Glutamatergic neuron (in vitro differentiated cells): ENCODE data around the gene SECTM1. TPM values are rescaled to one million over a fixed set of nuclear protein-coding genes. Genes with fewer than 3 reads are reported as not detected.

Experiments used
- DNase-seq: peaks from one replicate; pipeline ENCODE4 v3.0.0; 2022
- H3K27ac Mint-ChIP-seq: one replicate; pipeline ENCODE4 v1.8.0; 2020; ENCODE audit warnings: mild to moderate bottlenecking, mixed read lengths, inconsistent platforms; ENCODE audit not compliant: unreplicated experiment
- H3K27me3 Mint-ChIP-seq: one replicate; pipeline ENCODE4 v1.8.0; 2020; ENCODE audit warnings: mild to moderate bottlenecking, moderate library complexity, mixed read lengths, inconsistent platforms; ENCODE audit not compliant: unreplicated experiment
- H3K36me3 Mint-ChIP-seq: one replicate; pipeline ENCODE4 v1.8.0; 2020; ENCODE audit warnings: mild to moderate bottlenecking, mixed read lengths, inconsistent platforms; ENCODE audit not compliant: unreplicated experiment
- H3K4me1 Mint-ChIP-seq: one replicate; pipeline ENCODE4 v1.8.0; 2020; ENCODE audit warnings: mild to moderate bottlenecking, low read depth, mixed read lengths, inconsistent platforms; ENCODE audit not compliant: unreplicated experiment
- H3K4me3 Mint-ChIP-seq: one replicate; pipeline ENCODE4 v1.8.0; 2020; ENCODE audit warnings: mild to moderate bottlenecking, mixed read lengths, inconsistent platforms; ENCODE audit not compliant: unreplicated experiment
- H3K9me3 Mint-ChIP-seq: one replicate; pipeline ENCODE4 v1.8.0; 2020; ENCODE audit warnings: mild to moderate bottlenecking, moderate library complexity, mixed read lengths, inconsistent platforms; ENCODE audit not compliant: unreplicated experiment
- total RNA-seq: library from RNA; stranded (reverse); fragmentation: NEBNext Ultra II Directional; extraction: Animal tissue kit (Norgen Biotek cat#: 25700); gene quantifications from one replicate; pipeline ENCODE4 v1.2.1, GENCODE V29; 2021; ENCODE audit not compliant: unreplicated experiment
- TF ChIP-seq, protein P1 (sequence below): fragments of 200-600 bp; sonication (generic); IDR thresholded peaks from one replicate; pipeline ENCODE4 v1.5.0; 2021; ENCODE audit not compliant: partially characterized antibody, unreplicated experiment

SECTM1 gene
- total RNA-seq, 1 donor from 2014 or later = 0.29 TPM

- H3K9me3 Mint-ChIP-seq = peaks cover 2% of the 10 kb centered on the region
- peak; percentile 15 for DNase-seq
- H3K36me3 Mint-ChIP-seq = no peaks in the 10 kb centered on the region
- peaks cover 3% of the 10 kb centered on the region for H3K4me1 Mint-ChIP-seq
- TF ChIP-seq, protein P1, sequence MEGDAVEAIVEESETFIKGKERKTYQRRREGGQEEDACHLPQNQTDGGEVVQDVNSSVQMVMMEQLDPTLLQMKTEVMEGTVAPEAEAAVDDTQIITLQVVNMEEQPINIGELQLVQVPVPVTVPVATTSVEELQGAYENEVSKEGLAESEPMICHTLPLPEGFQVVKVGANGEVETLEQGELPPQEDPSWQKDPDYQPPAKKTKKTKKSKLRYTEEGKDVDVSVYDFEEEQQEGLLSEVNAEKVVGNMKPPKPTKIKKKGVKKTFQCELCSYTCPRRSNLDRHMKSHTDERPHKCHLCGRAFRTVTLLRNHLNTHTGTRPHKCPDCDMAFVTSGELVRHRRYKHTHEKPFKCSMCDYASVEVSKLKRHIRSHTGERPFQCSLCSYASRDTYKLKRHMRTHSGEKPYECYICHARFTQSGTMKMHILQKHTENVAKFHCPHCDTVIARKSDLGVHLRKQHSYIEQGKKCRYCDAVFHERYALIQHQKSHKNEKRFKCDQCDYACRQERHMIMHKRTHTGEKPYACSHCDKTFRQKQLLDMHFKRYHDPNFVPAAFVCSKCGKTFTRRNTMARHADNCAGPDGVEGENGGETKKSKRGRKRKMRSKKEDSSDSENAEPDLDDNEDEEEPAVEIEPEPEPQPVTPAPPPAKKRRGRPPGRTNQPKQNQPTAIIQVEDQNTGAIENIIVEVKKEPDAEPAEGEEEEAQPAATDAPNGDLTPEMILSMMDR = no peak
- no peak overlapping the region for H3K27ac Mint-ChIP-seq
- H3K27me3 Mint-ChIP-seq = peaks cover 6% of the 10 kb centered on the region
- H3K4me3 Mint-ChIP-seq = no peak overlapping the region
Measured at GRCh38 chr17:82320140-82320840, 13.3 kb downstream of the SECTM1 start.

DNA sequence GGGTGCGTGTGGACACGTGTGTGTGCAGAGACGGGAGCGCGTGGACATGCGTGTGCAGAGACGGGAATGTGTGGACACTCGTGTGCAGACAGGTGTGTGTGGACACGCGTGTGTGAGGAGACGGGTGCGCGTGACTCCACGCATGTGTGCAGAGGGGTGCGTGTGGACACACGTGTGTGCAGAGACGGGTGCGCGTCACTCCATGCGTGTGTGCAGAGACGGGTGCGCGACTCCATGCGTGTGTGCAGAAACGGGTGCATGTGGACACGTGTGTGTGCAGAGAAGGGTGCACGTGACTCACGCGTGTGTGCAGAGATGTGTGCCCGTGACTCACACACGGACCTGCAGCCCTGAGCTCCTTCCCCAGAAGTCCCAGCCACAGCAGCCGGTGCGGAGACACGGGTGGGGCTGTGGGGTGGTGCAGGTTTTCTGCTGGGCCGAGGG is 13.9 kb downstream of the SECTM1 start:
- Mint-ChIP-seq H3K4me1 (peaks cover 3% of the 10 kb centered on the region), H3K36me3 (no peaks in the 10 kb centered on the region), H3K27me3 (peaks cover 6% of the 10 kb centered on the region), H3K4me3 (no peak overlapping the region), H3K9me3 (peaks cover 2% of the 10 kb centered on the region), H3K27ac (no peak overlapping the region)
- TF ChIP-seq, protein P1 = no peak
- no peak for DNase-seq

DNA sequence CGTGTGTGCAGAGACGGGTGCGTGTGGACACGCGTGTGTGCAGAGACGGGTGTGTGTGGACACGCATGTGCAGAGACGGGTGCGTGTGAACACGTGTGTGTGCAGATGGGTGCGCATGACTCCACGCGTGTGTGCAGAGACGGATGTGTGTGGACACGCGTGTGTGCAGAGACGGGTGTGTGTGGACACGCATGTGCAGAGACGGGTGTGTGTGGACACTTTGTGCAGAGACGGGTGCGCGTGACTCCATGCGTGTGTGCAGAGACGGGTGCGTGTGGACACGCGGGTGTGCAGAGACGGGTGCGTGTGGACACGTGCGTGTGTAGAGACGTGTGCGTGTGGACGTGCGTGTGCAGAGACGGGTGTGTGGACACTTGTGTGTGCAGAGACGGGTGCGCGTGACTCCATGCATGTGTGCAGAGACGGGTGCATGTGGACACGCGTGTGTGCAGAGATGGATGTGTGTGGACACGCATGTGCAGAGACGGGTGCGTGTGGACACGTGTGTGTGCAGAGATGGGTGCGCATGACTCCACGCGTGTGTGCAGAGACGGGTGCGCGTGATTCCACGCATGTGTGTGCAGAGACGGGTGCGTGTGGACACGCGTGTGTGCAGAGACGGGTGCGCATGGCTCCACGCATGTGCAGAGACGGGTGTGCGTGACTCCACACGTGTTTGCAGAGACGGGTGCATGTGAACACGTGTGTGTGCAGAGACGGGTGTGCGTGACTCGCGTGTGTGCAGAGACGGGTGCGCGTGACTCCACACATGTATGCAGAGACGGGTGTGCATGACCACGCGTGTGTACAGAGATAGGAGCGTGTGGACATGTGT is 14.6 kb downstream of the SECTM1 start:
- no peak for DNase-seq
- Mint-ChIP-seq H3K4me1 (peaks cover 3% of the 10 kb centered on the region), H3K4me3 (no peak overlapping the region), H3K27ac (no peak overlapping the region), H3K36me3 (no peaks in the 10 kb centered on the region), H3K9me3 (peaks cover 2% of the 10 kb centered on the region), H3K27me3 (peaks cover 6% of the 10 kb centered on the region)
- TF ChIP-seq, protein P1 = no peak

- peaks cover 2% of the 10 kb centered on the region for H3K9me3 Mint-ChIP-seq
- TF ChIP-seq, protein P1 = no peak
- H3K4me1 Mint-ChIP-seq = peaks cover 3% of the 10 kb centered on the region
- no peak overlapping the region for H3K27ac Mint-ChIP-seq
- DNase-seq = no peak
- H3K36me3 Mint-ChIP-seq = no peaks in the 10 kb centered on the region
- H3K27me3 Mint-ChIP-seq = peaks cover 8% of the 10 kb centered on the region
- H3K4me3 Mint-ChIP-seq = no peak overlapping the region
Measured at GRCh38 chr17:82318169-82318498, 15.4 kb downstream of the SECTM1 start.
